ENCODE results near the gene UQCC5. TPM values are rescaled to one million over a fixed set of nuclear protein-coding genes. Genes with fewer than 3 reads are reported as not detected.

Gene UQCC5
- polyA plus RNA-seq, 1 experiment, result 9.5 TPM

DNA sequence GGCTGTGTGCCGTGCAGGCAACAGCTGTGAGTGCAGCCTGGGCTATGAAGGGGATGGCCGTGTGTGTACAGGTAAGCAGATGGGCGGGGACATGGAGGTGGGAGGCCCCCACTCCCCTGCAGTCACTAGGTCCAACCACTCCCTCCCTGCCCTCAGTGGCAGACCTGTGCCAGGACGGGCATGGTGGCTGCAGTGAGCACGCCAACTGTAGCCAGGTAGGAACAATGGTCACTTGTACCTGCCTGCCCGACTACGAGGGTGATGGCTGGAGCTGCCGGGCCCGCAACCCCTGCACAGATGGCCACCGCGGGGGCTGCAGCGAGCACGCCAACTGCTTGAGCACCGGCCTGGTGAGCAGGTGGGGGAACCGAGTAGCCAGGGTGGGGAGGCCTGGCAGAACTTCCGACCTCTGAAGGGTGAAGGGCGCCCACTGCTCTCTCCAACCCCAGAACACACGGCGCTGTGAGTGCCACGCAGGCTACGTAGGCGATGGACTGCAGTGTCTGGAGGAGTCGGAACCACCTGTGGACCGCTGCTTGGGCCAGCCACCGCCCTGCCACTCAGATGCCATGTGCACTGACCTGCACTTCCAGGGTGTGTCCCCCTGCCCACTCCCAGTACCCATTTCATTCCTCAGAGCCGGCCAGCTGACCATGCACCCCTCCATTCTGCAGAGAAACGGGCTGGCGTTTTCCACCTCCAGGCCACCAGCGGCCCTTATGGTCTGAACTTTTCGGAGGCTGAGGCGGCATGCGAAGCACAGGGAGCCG, 14.3 kb upstream of the UQCC5 start:
- H3K27me3 ChIP-seq (ENCODE audit: control insufficient read depth, insufficient read depth, low read length), result no peaks in the 10 kb centered on the region
- H3K4me3 ChIP-seq (ENCODE audit: low read depth, low read length), result no peak overlapping the region
- ChIA-PET POLR2A (no interaction called here), CTCF (no interaction called here)
- no peak for DNase-seq (ENCODE audit: low read depth, low spot score)
- H3K9me3 ChIP-seq (ENCODE audit: control insufficient read depth, insufficient read depth, low read length), result no peaks in the 10 kb centered on the region; the same call in 1 of the 2 replicates
- no peak overlapping the region for H3K27ac ChIP-seq (ENCODE audit: low read depth, low read length)
- no peak for TF ChIP-seq CTCF (IDR thresholded peaks at IDR 0.05; ENCODE audit: low read depth, low read length)

GRCh38 chr3:52522651-52523251, 13.7 kb upstream of the UQCC5 start:
- no peak for DNase-seq (ENCODE audit: low read depth, low spot score)
- no peaks in the 10 kb centered on the region for H3K27me3 ChIP-seq (ENCODE audit: control insufficient read depth, insufficient read depth, low read length)
- no peak overlapping the region for H3K27ac ChIP-seq (ENCODE audit: low read depth, low read length)
- POLR2A ChIA-PET, result no interaction called here
- no peaks in the 10 kb centered on the region; the same call in 1 of the 2 replicates for H3K9me3 ChIP-seq (ENCODE audit: control insufficient read depth, insufficient read depth, low read length)
- no peak overlapping the region for H3K4me3 ChIP-seq (ENCODE audit: low read depth, low read length)
- no peak for TF ChIP-seq CTCF (IDR thresholded peaks at IDR 0.05; ENCODE audit: low read depth, low read length)
- CTCF ChIA-PET, result no interaction called here

- POLR2A ChIA-PET, result no interaction called here
- CTCF ChIA-PET, result no interaction called here
- H3K27me3 ChIP-seq (ENCODE audit: control insufficient read depth, insufficient read depth, low read length), result no peaks in the 10 kb centered on the region
- no peaks in the 10 kb centered on the region; the same call in 1 of the 2 replicates for H3K9me3 ChIP-seq (ENCODE audit: control insufficient read depth, insufficient read depth, low read length)
- H3K4me3 ChIP-seq (ENCODE audit: low read depth, low read length), result no peak overlapping the region
- DNase-seq (ENCODE audit: low read depth, low spot score), result no peak
- TF ChIP-seq CTCF (IDR thresholded peaks at IDR 0.05; ENCODE audit: low read depth, low read length), result no peak
- H3K27ac ChIP-seq (ENCODE audit: low read depth, low read length), result no peak overlapping the region
Observed at GRCh38 chr3:52523386-52524257, 12.8 kb upstream of the UQCC5 start.

GRCh38 chr3:52524258-52524751, 12.1 kb upstream of the UQCC5 start:
- ChIA-PET CTCF (no interaction called here), POLR2A (no interaction called here)
- no peaks in the 10 kb centered on the region for H3K27me3 ChIP-seq (ENCODE audit: control insufficient read depth, insufficient read depth, low read length)
- no peak overlapping the region for H3K27ac ChIP-seq (ENCODE audit: low read depth, low read length)
- DNase-seq (ENCODE audit: low read depth, low spot score), result no peak
- no peaks in the 10 kb centered on the region; the same call in 1 of the 2 replicates for H3K9me3 ChIP-seq (ENCODE audit: control insufficient read depth, insufficient read depth, low read length)
- TF ChIP-seq CTCF (IDR thresholded peaks at IDR 0.05; ENCODE audit: low read depth, low read length), result no peak
- H3K4me3 ChIP-seq (ENCODE audit: low read depth, low read length), result no peak overlapping the region

Data from AG04450 (cell line).